Activated T-cell treated with anti-CD3 and anti-CD28 coated beads, Interleukin-2, amount 50 U/mL, for 4 hours (primary cell): ENCODE measurements around the gene SBNO2. TPM values are rescaled to one million over a fixed set of nuclear protein-coding genes. Genes with fewer than 3 reads are reported as not detected.

Experiments
- ATAC-seq, 2 donors: fragments of 200-7000 bp; cut with Tn5 transposase; one replicate each; pipeline ENCODE4 v1.10.0; 2021
- DNase-seq: peaks from one replicate; pipeline ENCODE4 v3.0.0-alpha.2; 2020
- H3K27me3 Mint-ChIP-seq: one replicate; pipeline ENCODE4 v1.8.0; 2021; ENCODE audit warnings: low read depth, mixed read lengths
- H3K36me3 Mint-ChIP-seq: one replicate; pipeline ENCODE4 v1.8.0; 2022; ENCODE audit warnings: mixed read lengths; ENCODE audit not compliant: insufficient read depth
- H3K4me1 Mint-ChIP-seq: one replicate; pipeline ENCODE4 v1.8.0; 2021; ENCODE audit warnings: low read depth, mixed read lengths
- H3K4me3 Mint-ChIP-seq: one replicate; pipeline ENCODE4 v1.8.0; 2021; ENCODE audit warnings: mild to moderate bottlenecking, moderate library complexity, mixed read lengths
- H3K9me3 Mint-ChIP-seq: one replicate; pipeline ENCODE4 v1.8.0; 2021; ENCODE audit warnings: mixed read lengths
- total RNA-seq, 3 donors: library from RNA; stranded (reverse); gene quantifications; one replicate each; pipeline ENCODE4 v1.2.1, GENCODE V29; 2021

The SBNO2 gene
- total RNA-seq, 3 donors from 2014 or later: 134 to 140 (median 139) TPM

DNA sequence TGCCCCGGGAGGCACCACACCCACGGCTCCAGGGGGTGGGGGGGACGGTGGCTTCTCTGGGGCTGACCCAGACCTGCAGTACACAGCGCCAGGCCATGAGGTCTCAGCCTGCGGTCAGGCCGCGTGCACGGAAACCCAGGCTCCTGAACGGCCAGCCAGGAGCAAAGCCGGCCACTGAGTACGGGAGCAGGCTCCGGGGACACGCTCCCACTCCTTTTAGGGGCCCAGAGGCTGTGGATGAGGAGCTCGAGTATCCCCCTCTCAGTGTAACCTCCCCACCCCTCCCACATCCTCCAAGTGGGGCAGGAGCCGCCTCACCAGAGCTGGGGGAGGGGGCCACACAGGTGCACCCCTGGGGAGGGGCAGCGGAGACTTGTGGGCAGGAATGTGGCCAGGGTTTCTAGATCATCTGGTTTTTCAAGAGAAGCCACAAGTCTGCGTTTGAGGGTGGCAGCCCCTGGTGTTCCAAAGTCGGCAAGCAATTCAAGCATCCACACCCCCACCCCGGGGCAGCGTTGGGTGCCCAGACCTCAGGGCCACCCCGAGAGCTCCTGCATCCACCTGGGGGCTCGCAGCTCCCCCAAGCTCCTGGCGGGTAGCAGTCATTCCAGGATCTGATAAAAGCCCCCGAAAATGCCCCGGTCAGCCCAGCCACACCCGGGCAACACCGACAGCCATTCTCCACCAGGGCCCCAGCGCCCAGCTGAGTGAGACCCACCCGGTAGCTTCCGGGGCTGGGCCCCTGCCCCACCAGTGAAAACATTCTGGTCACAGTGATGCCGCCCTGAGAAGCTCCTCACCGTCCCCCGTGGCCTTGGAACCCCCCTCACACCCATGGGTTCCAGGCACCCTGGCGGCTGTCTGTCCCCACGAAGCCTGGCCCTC, 6.1 kb downstream of the SBNO2 start:
- H3K4me3 Mint-ChIP-seq: no peak overlapping the region
- H3K4me1 Mint-ChIP-seq: peaks cover 29% of the 10 kb centered on the region
- peaks cover 9% of the 10 kb centered on the region for H3K36me3 Mint-ChIP-seq
- no peak for ATAC-seq
- H3K27me3 Mint-ChIP-seq: no peaks in the 10 kb centered on the region
- no peak for DNase-seq
- H3K9me3 Mint-ChIP-seq: no peaks in the 10 kb centered on the region

DNA sequence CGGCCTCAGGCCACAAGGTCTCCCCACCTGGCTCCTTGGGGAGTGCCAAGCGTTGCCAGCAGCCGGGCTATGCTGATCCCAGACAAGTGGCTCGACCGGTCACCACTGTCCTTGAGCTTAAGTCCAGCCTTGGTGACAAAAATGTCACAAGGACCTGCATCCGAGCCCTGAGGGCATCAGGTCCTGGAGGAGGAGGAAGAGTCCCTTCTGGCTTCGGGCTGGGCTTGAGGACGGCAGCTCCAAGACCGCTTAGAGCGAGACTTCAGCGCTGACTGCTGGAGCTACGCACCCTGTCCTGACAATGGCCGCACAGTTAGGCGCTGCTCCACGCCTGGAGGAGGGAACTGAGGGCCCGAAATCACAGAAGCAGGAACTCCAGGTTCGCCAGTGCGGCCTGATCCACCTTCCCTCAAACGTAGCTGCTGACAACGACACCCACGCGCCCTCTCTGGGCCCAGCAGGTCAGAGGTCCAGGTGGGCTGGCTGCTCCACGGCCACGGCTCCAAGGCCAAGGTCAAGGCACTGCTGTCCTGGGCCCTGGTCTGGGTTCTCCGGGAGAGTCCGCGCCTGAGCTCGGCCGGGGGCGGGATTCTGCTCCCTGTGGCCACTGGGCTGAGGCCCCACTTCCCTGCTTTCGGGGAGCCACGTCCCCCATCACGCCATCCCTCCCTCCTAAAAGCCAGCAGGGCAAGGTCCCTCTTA, 7.0 kb downstream of the SBNO2 start:
- H3K27me3 Mint-ChIP-seq: no peaks in the 10 kb centered on the region
- no peaks in the 10 kb centered on the region for H3K9me3 Mint-ChIP-seq
- H3K36me3 Mint-ChIP-seq: peaks cover 9% of the 10 kb centered on the region
- ATAC-seq: no peak
- no peak for DNase-seq
- peaks cover 28% of the 10 kb centered on the region for H3K4me1 Mint-ChIP-seq
- H3K4me3 Mint-ChIP-seq: no peak overlapping the region

DNA sequence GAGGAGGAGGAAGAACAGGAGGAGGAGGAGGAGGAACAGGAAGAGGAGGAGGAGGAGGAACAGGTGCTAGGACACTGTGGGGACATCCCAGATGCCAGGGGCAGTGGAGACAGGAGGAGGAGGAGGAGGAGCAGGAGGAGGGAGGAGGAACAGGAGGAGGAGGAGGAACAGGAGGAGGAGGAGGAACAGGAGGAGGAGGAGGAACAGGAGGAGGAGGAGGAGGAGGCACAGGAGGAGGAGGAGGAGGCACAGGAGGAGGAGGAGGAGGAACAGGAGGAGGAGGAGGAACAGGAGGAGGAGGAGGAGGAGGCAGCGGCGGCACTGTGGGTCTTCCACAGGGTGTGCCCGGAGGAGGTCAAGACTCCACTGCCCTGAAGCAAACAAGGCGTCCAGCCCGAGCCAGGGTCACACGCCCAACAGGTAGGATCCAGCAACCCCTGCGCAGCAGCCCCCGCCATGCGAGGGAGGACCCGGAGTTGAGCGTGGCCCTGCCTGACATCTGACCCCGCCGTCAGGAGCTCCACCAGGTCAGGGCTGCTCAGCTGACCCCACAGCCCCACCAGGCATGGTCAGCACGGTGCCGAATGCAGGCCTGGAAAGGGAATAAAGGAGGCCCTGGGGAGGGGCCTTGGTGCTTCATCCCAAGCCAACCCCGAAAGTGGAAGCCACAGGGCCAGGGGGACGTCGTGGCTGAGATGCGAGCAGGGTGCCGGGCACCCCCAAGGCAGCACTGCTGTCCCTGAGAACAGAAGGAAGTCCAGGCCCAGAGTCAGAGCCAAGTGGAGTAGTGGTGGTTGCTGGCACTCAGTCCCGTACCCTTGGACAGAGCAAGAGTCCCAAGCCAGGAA, 9.2 kb downstream of the SBNO2 start:
- DNase-seq (no peak), ATAC-seq (no peak)
- H3K9me3 Mint-ChIP-seq: no peaks in the 10 kb centered on the region
- peaks cover 2% of the 10 kb centered on the region for H3K36me3 Mint-ChIP-seq
- peaks cover 12% of the 10 kb centered on the region for H3K4me1 Mint-ChIP-seq
- H3K27me3 Mint-ChIP-seq: no peaks in the 10 kb centered on the region
- no peak overlapping the region for H3K4me3 Mint-ChIP-seq

DNA sequence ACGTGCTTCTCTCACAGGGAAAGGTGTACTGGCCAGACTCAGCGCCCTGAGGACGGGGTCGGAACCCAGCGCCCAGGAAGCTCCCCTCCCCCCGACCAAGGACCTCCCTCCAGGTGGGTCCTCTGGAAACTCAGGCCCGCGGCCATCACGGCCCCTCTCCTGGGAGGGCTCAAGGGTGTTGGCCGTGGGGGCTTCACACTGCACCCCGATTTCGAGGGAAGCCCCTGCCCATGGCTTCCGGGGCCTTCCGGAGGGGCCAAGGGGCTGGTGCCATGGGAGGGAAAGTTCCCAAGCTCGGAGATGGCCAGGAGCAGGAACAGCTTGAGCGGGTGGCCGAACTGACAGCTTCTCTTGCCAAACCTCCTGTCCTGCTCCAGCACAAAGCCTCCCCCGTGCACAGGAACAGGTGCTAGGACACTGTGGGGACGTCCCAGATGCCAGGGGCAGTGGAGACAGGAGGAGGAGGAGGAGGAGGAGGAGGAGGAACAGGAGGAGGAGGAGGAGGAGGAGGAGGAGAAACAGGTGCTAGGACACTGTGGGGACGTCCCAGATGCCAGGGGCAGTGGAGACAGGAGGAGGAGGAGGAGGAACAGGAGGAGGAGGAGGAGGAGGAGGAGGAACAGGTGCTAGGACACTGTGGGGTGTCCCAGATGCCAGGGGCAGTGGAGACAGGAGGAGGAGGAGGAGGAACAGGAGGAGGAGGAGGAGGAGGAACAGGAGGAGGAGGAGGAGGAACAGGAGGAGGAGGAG, 10.0 kb downstream of the SBNO2 start:
- ATAC-seq (no peak), DNase-seq (no peak)
- Mint-ChIP-seq H3K9me3 (no peaks in the 10 kb centered on the region), H3K4me3 (no peak overlapping the region), H3K4me1 (peaks cover 8% of the 10 kb centered on the region), H3K27me3 (no peaks in the 10 kb centered on the region), H3K36me3 (peaks cover 2% of the 10 kb centered on the region)

DNA sequence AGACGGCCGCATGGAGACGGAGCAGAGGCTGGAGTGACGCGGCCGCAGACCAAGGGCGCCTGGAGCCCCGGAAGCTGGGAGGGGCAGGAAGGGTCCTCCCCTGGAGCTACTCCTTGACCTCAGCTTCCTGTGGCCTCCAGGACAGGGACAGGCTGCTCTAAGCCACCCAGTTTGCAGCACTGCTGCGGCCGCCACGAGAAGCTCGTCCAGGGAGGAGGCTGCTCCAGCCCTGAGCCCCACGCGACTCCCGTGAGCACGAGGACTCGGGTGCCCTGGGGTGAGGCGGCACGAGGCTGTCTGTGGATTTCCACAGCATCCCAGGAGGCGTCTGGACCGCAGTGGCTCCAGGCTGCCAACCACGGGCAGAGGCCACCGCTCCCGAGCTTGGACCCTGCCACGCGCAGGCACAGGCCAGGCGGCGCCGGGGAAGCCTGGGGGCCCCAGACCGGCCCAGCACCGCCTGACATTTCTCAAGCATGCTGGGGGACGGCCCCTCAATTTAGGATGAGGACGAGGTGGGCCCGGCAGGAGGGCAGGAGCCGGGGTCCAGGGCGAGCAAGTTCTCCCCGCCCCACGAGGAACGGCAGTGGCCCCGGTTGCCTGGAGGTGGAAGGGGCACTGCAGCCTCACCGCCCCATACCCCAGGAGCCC, 10.7 kb downstream of the SBNO2 start:
- no peaks in the 10 kb centered on the region for H3K36me3 Mint-ChIP-seq
- no peak for DNase-seq
- H3K27me3 Mint-ChIP-seq: no peaks in the 10 kb centered on the region
- ATAC-seq: no peak
- H3K4me3 Mint-ChIP-seq: no peak overlapping the region
- H3K4me1 Mint-ChIP-seq: peaks cover 5% of the 10 kb centered on the region
- H3K9me3 Mint-ChIP-seq: no peaks in the 10 kb centered on the region

DNA sequence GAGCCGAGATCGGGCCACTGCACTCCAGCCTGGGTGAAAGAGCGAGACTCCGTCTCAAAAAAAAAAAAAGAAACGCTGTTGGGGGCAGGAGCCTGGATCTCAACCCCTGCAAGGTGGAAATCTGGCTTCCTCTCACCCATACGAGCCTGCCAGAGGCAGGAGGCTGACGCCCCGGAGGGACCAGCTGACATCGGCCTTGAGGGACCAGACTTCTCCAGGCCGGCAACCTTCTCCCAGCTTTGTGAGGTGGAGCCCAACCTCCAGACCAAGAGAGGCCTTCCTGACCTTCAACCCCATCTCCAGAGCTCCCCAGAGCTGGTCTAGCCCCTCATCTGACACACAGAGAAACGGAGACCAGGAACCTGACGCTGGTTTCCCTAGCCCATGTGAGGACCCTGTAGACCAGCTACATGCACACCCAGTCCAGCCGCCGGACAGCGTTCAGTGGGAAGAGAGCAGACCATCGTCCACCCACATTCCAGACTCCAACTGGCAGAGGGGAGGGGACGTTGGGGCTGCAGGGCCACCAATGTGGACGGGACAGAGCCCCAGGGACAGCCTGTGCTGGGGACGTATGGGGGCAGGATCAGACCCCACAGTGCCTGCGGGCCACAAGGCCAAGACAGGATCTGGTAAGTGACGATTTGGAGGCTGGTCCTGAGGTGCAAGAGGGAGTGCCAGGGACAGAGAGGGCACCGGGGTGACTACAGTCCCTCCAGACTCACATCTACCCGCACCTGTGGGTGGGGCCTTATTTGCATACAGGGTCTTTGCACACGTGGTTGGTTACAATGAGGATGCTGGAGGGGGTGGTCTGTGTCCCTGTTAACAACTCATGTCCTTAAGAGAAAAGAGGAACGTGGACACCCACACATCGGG, 11.4 kb downstream of the SBNO2 start:
- no peak for DNase-seq
- Mint-ChIP-seq H3K4me1 (peaks cover 5% of the 10 kb centered on the region), H3K9me3 (no peaks in the 10 kb centered on the region), H3K27me3 (no peaks in the 10 kb centered on the region), H3K36me3 (no peaks in the 10 kb centered on the region), H3K4me3 (no peak overlapping the region)
- no peak for ATAC-seq

DNA sequence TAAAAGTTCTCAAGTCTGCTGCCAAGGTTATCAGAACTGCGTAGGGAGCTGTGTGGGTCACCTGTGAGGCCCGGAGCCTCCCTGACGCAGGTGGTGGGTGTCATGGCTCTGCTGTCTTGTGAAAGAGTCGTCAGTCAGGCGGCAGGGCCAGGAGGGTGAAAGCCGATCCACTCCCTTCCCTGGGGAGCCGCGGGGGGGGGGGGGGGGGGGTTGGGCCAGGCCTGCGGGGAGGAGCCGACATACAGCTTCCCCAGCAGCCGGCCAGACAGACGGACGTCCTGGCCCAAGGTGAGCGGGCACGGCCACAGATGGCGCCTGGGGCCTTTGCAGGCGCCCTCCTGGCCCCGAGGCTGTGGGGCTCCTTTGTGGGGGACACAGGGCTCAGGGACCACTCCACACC, 12.4 kb downstream of the SBNO2 start:
- Mint-ChIP-seq H3K36me3 (no peaks in the 10 kb centered on the region), H3K4me1 (peaks cover 5% of the 10 kb centered on the region), H3K9me3 (no peaks in the 10 kb centered on the region), H3K4me3 (no peak overlapping the region), H3K27me3 (no peaks in the 10 kb centered on the region)
- no peak for ATAC-seq
- no peak for DNase-seq

DNA sequence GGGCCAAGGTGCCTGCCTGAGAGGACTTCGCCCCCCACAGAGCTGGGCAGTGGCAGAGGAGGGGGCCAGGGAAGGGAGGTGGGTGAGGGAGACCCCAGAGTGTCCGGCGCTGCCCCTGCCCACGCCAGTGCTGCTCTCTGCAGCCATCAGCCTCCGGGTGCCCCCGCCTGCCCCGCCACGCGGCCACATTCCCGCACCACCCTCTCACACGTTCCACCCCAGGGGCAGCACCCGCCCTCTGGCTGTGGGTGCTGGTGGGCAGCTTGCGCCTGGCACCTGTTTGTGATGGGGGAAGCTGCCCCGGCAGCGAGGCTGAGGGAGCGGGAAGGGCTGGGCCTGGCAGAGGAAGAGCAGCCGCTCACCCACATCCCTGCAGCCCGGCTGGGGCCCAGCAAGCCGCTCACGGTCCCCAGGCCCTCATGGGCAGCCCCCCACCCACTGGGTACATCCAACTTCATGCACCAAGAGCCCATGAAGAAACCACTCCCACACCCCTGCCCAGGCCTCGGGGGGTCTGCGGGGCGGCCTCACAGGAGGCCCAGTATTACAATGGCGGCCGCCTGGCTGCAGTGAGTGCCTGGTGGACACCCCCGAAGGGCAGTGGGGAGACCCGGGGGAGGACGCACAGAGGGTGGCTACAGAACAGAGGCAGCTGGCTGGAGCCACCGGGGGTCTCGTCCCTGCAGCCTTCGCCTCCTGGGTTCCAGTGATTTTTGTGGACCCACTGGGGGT, 14.0 kb downstream of the SBNO2 start:
- Mint-ChIP-seq H3K4me1 (peaks cover 5% of the 10 kb centered on the region), H3K9me3 (no peaks in the 10 kb centered on the region), H3K36me3 (no peaks in the 10 kb centered on the region), H3K4me3 (no peak overlapping the region), H3K27me3 (no peaks in the 10 kb centered on the region)
- ATAC-seq (no peak), DNase-seq (no peak)

DNA sequence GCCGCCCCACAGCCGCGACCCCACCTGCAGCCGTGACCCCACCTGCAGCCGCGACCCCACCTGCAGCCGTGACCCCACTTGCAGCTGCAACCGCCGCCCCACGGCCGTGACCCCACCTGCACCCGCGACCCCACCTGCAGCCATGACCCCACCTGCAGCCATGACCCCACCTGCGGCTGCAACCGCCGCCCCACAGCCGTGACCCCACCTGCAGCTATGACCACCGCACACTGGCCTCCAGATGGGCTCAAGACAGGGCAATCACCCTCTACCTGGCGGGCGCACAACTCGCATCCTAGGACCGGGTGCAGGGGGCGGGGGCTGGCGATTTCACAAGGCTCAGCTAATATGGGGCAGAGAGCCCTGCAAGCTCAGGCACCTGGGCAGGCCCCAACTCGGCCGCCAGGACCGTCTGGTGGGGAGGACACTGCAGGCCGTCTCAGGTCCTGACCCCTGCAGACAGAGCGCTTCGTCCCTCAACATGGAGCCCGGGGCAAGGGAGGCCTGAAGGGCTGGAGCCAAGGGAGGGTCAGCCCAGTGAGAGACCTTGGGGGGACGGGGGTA, 15.1 kb downstream of the SBNO2 start:
- Mint-ChIP-seq H3K36me3 (no peaks in the 10 kb centered on the region), H3K4me3 (no peak overlapping the region), H3K27me3 (no peaks in the 10 kb centered on the region), H3K4me1 (peaks cover 5% of the 10 kb centered on the region), H3K9me3 (no peaks in the 10 kb centered on the region)
- ATAC-seq: no peak
- no peak for DNase-seq

DNA sequence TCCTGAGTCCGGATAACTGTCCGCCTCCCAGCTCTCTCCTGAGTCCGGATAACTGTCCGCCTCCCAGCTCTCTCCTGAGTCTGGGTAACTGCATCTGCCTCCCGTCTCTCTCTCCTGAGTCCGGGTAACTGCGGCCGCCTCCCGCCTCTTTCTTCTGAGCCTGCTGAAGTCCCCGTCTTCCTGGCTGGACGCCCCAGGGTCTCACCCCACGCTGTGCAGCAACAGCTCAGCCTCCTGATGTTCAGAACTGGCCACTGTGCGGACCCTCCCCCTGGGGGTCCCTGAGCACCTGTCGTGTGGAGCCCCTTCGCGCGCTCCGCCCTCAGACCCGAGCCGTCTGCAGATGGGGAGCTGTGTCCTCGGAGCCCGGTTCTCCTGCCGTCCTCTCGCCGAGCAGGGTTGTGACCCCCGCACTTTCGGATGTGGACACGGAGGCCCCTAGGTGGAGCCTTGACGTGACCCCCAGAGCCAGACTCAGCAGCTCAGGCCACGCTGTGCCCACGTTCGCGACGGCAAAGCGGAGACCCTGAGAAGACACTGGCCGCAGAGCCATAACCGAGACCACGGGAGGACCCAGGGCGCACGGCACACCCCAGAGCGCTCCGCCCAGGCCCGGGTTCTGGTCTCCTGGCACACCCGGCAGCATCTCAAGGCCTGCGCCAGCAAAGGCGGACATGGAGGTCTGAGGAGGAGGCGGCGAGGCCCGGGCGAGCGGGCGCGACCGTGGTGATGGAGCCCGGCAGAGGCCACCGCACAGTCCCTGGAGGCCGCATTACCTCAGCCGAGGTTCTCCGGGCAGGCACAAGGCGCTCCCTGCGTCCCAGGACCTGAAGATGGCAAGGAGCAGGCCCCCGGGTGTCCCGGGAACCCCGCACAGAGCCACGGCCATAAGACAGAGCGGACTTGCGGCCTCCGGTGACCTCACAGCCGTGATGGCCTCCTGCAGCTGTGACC, 15.9 kb downstream of the SBNO2 start:
- DNase-seq (no peak), ATAC-seq (no peak)
- Mint-ChIP-seq H3K4me1 (peaks cover 5% of the 10 kb centered on the region), H3K9me3 (no peaks in the 10 kb centered on the region), H3K4me3 (no peak overlapping the region), H3K27me3 (no peaks in the 10 kb centered on the region), H3K36me3 (no peaks in the 10 kb centered on the region)

DNA sequence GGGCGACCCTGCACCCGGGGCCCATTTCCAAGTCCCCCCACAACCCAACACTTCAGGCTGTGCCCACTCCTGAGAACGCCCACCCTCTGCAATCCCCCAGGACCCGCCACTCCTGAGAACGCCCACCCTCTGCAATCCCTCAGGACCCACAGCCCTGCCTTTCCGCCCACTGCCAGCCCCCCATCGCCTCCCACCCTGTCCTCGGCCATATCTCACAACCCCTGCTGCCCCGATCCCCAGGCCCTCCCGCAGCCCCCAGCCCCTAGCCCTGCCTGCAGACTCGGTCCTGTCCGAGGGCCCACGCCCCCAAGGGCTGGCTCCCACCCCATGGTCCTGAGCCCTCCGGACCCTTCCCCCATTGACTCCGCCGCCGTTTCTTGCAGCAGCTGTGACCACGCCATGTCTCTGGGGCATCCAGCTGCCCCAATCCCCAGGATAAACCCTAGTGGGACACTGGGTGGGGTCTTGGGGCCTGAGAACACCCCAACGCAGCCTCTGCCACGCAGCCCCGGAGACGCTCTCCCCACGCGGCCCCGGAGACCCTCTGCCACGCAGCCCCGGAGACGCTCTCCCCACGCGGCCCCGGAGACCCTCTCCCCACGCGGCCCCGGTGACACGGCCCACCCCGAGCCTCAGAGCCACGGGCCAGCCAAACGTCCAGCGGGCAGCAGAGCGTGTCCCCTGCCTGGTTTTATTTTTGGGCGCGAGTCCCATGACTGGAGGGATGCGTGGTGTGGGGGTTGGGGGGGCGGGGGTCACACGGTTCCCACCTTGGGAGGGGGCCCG, 17.0 kb downstream of the SBNO2 start:
- ATAC-seq (no peak), DNase-seq (no peak)
- peaks cover 3% of the 10 kb centered on the region for H3K36me3 Mint-ChIP-seq
- H3K4me3 Mint-ChIP-seq: no peak overlapping the region
- H3K4me1 Mint-ChIP-seq: no peaks in the 10 kb centered on the region
- no peaks in the 10 kb centered on the region for H3K27me3 Mint-ChIP-seq
- H3K9me3 Mint-ChIP-seq: no peaks in the 10 kb centered on the region
